CD4-positive, alpha-beta T cell (primary cell): ENCODE results near the gene SEMA4D. TPM values are rescaled to one million over a fixed set of nuclear protein-coding genes. Genes with fewer than 3 reads are reported as not detected.
A peak's percentile ranks its signal among the peaks of the same experiment; 100 is the strongest.

ENCODE experiments used
- ATAC-seq: fragments of 200-7000 bp; cut with Tn5 transposase; one replicate; pipeline ENCODE4 v1.10.0; 2022; ENCODE audit warnings: mild to moderate bottlenecking; ENCODE audit not compliant: poor library complexity
- CTCF ChIA-PET: fragments of 350-600 bp; sonication (Branson Sonifier 250); formaldehyde crosslinking; loops from one replicate; lab custom pipeline; 2021; ENCODE audit warnings: antibody characterized with exemption, inconsistent platforms; lab: Charles Lee
- POLR2A ChIA-PET: fragments of 350-600 bp; sonication (Branson Sonifier 250); formaldehyde crosslinking; loops from one replicate; lab custom pipeline; 2021; ENCODE audit warnings: antibody characterized with exemption, inconsistent platforms; lab: Charles Lee
- DNase-seq, 14 experiments: peaks; one replicate each; pipeline ENCODE4 v3.0.0-alpha.2; 2013 to 2020; ENCODE audit warnings: mixed read lengths in 2 of 14
- H3K27ac ChIP-seq, 2 donors: one replicate each; pipeline versions ENCODE4 v1.5.1 to v1.7.0; 2013; ENCODE audit warnings: low read length in 2 of 2, low read depth in 1 of 2, mild to moderate bottlenecking in 1 of 2
- H3K27me3 ChIP-seq, 2 experiments: 1 replicate in 1 of 2; 2 replicates in 1 of 2; pipeline versions ENCODE4 v1.6.1 to v1.7.0; 2013; ENCODE audit warnings: low read length in 2 of 2, control low read depth in 1 of 2, mild to moderate bottlenecking in 1 of 2, moderate library complexity in 1 of 2; ENCODE audit not compliant: insufficient read depth in 2 of 2, control insufficient read depth in 1 of 2
- H3K36me3 ChIP-seq: one replicate; pipeline ENCODE4 v1.6.1; 2013; ENCODE audit warnings: low read length, control low read depth; ENCODE audit not compliant: insufficient read depth
- H3K4me1 ChIP-seq: one replicate; pipeline ENCODE4 v1.6.1; 2013; ENCODE audit warnings: low read length, control low read depth; ENCODE audit not compliant: insufficient read depth
- H3K4me3 ChIP-seq: one replicate; pipeline ENCODE4 v1.5.1; 2013; ENCODE audit warnings: mild to moderate bottlenecking, low read length, moderate library complexity
- H3K9me3 ChIP-seq, 2 experiments: 1 replicate in 1 of 2; 2 replicates in 1 of 2; pipeline versions ENCODE4 v1.6.1 to v1.7.0; 2013; ENCODE audit warnings: low read length in 2 of 2, mild to moderate bottlenecking in 2 of 2, control low read depth in 1 of 2, moderate library complexity in 1 of 2; ENCODE audit not compliant: control insufficient read depth in 1 of 2, insufficient read depth in 1 of 2
- H3K27ac Mint-ChIP-seq: one replicate; pipeline ENCODE4 v1.8.0; 2020; ENCODE audit warnings: mixed read lengths
- H3K27me3 Mint-ChIP-seq: one replicate; pipeline ENCODE4 v1.8.0; 2021; ENCODE audit warnings: mixed read lengths
- H3K36me3 Mint-ChIP-seq: one replicate; pipeline ENCODE4 v1.8.0; 2021; ENCODE audit warnings: low read depth, mixed read lengths
- H3K4me1 Mint-ChIP-seq: one replicate; pipeline ENCODE4 v1.8.0; 2021; ENCODE audit warnings: low read depth, mixed read lengths
- H3K4me3 Mint-ChIP-seq: one replicate; pipeline ENCODE4 v1.8.0; 2020; ENCODE audit warnings: mild to moderate bottlenecking, mixed read lengths
- H3K9me3 Mint-ChIP-seq: one replicate; pipeline ENCODE4 v1.8.0; 2020; ENCODE audit warnings: mixed read lengths
- intact Hi-C, 2 experiments: fragments of 100-400 bp; cut with DNase I in 1 of 2; cut with micrococcal nuclease in 1 of 2; formaldehyde crosslinking; loops; one replicate each; pipeline versions ENCODE4 v1.15.1 to v1.9.0; 2023 to 2025; cut with DNase I, micrococcal nuclease
- total RNA-seq, 174 experiments: library from RNA in 2 of 174; stranded (reverse) in 2 of 174; gene quantifications; one replicate each; pipeline ENCODE4 v1.2.3 and lab custom pipeline; 2021 to 2026
- TF ChIP-seq, protein P1 (sequence below): fragments of 200-600 bp; IDR thresholded peaks from one replicate; pipeline ENCODE4 v1.8.0; 2022; ENCODE audit warnings: antibody characterized with exemption, mild to moderate bottlenecking

Gene SEMA4D
- total RNA-seq, 2 experiments from 2014 or later, result 399 to 430 TPM

DNA sequence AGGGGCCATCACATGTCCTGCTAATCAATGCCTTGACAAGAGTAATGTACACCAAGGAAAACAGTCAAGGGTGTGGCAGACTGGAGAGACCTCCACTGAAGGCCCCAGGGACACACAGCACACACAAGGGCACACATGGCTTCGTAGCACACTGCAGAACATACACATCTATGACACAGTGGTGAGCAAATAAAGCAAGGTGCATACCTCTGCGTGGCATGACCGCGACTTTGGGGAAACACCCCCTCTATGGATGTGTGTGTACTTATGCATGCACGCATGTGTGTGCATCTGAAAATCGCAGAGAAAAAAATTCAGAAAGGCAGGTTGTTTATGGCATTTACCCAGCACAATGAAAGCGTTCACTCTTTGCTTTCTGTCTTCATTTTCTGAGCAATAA lies 20.5 kb downstream of the SEMA4D start:
- peaks cover 96% of the 10 kb centered on the region for H3K4me1 ChIP-seq
- H3K27me3 ChIP-seq, result no peaks in the 10 kb centered on the region
- peak in 5 of 14 experiments; percentile 50 to 76 (median 65) for DNase-seq
- peaks cover 54% of the 10 kb centered on the region for H3K36me3 ChIP-seq
- ChIA-PET CTCF (interaction anchor here (1.1 to 1.9 kb wide), 2 partner anchors 13 to 72 kb away, joined by 3 to 7 read pairs; no protein-coding TSS in a partner anchor), POLR2A (interaction anchor here (0.7 to 3.9 kb wide), 12 partner anchors 9 to 71 kb away, joined by 3 to 23 read pairs (median 8); partner anchors contain the start of gene SEMA4D)
- H3K4me3 ChIP-seq, result peak overlapping the region; percentile 51
- Mint-ChIP-seq H3K9me3 (peaks cover 4% of the 10 kb centered on the region), H3K36me3 (peaks cover 79% of the 10 kb centered on the region), H3K27ac (peak overlapping the region; percentile 97), H3K27me3 (no peaks in the 10 kb centered on the region), H3K4me3 (peak overlapping the region; percentile 85), H3K4me1 (peaks cover 91% of the 10 kb centered on the region)
- peaks cover 0 to 6% of the 10 kb centered on the region in 2 experiments for H3K9me3 ChIP-seq
- ATAC-seq, result peak; percentile 73
- H3K27ac ChIP-seq, result peak overlapping the region; percentile 54 to 73
- intact Hi-C loops, result loop anchor here (1.0 to 2.0 kb wide), 6 partner anchors 8 to 71 kb away; no protein-coding TSS in a partner anchor
- TF ChIP-seq, protein P1, sequence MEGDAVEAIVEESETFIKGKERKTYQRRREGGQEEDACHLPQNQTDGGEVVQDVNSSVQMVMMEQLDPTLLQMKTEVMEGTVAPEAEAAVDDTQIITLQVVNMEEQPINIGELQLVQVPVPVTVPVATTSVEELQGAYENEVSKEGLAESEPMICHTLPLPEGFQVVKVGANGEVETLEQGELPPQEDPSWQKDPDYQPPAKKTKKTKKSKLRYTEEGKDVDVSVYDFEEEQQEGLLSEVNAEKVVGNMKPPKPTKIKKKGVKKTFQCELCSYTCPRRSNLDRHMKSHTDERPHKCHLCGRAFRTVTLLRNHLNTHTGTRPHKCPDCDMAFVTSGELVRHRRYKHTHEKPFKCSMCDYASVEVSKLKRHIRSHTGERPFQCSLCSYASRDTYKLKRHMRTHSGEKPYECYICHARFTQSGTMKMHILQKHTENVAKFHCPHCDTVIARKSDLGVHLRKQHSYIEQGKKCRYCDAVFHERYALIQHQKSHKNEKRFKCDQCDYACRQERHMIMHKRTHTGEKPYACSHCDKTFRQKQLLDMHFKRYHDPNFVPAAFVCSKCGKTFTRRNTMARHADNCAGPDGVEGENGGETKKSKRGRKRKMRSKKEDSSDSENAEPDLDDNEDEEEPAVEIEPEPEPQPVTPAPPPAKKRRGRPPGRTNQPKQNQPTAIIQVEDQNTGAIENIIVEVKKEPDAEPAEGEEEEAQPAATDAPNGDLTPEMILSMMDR, result no peak

DNA sequence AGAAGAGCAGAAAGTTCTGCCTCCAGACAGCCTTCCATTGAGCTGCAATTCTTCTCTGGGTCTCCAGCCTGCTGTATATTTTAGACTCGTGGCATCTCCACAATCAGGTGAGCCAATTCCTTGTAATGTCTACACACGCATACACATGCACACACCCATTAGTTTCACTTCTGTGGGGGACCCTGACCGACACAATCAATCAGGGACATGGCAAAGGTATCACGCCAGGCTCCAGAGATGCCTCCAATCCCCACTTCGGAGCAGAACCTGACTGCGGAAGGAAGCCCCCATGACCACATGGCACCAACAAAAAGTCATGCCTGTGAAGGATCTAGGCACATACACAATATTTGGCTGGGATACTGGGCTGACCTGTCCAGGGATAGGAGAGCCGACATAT lies 21.4 kb downstream of the SEMA4D start:
- peak overlapping the region; percentile 85 for H3K4me3 Mint-ChIP-seq
- H3K36me3 Mint-ChIP-seq, result peaks cover 81% of the 10 kb centered on the region
- Histone ChIP-seq H3K4me1 (peaks cover 96% of the 10 kb centered on the region), H3K27ac (peak overlapping the region; percentile 20 to 73), H3K4me3 (peak overlapping the region; percentile 51), H3K36me3 (peaks cover 59% of the 10 kb centered on the region), H3K27me3 (no peaks in the 10 kb centered on the region), H3K9me3 (peaks cover 0 to 6% of the 10 kb centered on the region in 2 experiments)
- ATAC-seq (no peak), DNase-seq (no peak)
- H3K27ac Mint-ChIP-seq, result peak overlapping the region; percentile 97
- peaks cover 4% of the 10 kb centered on the region for H3K9me3 Mint-ChIP-seq
- intact Hi-C loops, result loop anchor here (2.0 kb wide), 3 partner anchors 14 to 72 kb away; no protein-coding TSS in a partner anchor
- H3K27me3 Mint-ChIP-seq, result no peaks in the 10 kb centered on the region
- H3K4me1 Mint-ChIP-seq, result peaks cover 90% of the 10 kb centered on the region
- POLR2A ChIA-PET, result interaction anchor here (1.3 to 7.2 kb wide), 3 partner anchors 8 to 25 kb away, joined by 4 to 44 read pairs (median 23); no protein-coding TSS in a partner anchor
- CTCF ChIA-PET, result interaction anchor here (1.5 to 2.4 kb wide), 2 partner anchors 47 to 73 kb away, joined by 5 to 12 read pairs; no protein-coding TSS in a partner anchor
- TF ChIP-seq, protein P1, result no peak

DNA sequence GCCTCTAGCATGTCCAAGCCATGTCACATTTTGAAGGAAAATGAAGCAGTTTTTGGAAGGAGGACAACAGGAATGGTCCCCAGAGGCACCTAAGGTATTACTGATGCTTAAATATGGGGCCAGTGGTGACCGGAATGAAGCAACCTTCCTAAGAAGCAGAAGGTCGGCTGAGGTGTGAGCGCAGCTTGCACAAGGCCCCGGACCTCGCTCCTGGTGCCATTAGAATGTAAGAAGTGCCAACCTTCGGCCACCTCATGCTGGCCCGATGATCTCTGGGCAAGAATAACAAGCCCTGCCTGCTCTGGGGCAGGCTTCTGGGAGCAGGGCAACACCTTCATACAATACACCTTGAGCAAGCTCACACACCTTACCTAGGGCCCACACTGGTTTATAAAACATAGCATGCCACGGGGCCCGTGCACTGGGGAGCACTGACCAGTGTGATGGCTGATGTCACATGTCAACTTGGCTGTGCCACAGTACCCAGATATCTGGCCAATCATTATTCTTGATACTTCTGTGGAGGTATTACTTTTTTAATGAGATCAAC lies 21.9 kb downstream of the SEMA4D start:
- H3K36me3 ChIP-seq, result peaks cover 57% of the 10 kb centered on the region
- H3K27ac ChIP-seq, result peak overlapping the region; percentile 62 to 73
- H3K27me3 ChIP-seq, result no peaks in the 10 kb centered on the region
- peaks cover 96% of the 10 kb centered on the region for H3K4me1 ChIP-seq
- peak overlapping the region; percentile 51 for H3K4me3 ChIP-seq
- no peak for ATAC-seq
- intact Hi-C loops, result loop anchor here (2.0 kb wide), 3 partner anchors 15 to 73 kb away; no protein-coding TSS in a partner anchor
- H3K9me3 ChIP-seq, result peaks cover 0 to 6% of the 10 kb centered on the region in 2 experiments
- TF ChIP-seq, protein P1, result no peak
- peaks cover 84% of the 10 kb centered on the region for H3K36me3 Mint-ChIP-seq
- ChIA-PET CTCF (interaction anchor here (1.5 to 2.4 kb wide), 2 partner anchors 47 to 73 kb away, joined by 5 to 12 read pairs; no protein-coding TSS in a partner anchor), POLR2A (interaction anchor here (1.3 to 7.2 kb wide), 2 partner anchors 20 to 25 kb away, joined by 4 to 44 read pairs; no protein-coding TSS in a partner anchor)
- DNase-seq, result no peak
- peak overlapping the region; percentile 97 for H3K27ac Mint-ChIP-seq
- no peaks in the 10 kb centered on the region for H3K27me3 Mint-ChIP-seq
- peak overlapping the region; percentile 85 for H3K4me3 Mint-ChIP-seq
- H3K4me1 Mint-ChIP-seq, result peaks cover 90% of the 10 kb centered on the region
- peaks cover 4% of the 10 kb centered on the region for H3K9me3 Mint-ChIP-seq
